Prostate gland (tissue), 2 donors: Measurements from ENCODE around the gene LCTL. TPM values are rescaled to one million over a fixed set of nuclear protein-coding genes. Genes with fewer than 3 reads are reported as not detected.

Experiments used
- DNase-seq: peaks from one replicate; pipeline ENCODE4 v3.0.0-alpha.2; 2019; ENCODE audit warnings: low spot score
- H3K27ac ChIP-seq, 2 donors: fragments of 200-600 bp; sonication (generic); 2 replicates each; pipeline ENCODE4 v1.5.1; 2017 to 2019
- H3K27me3 ChIP-seq: fragments of 200-600 bp; sonication (generic); replicated peaks from 2 replicates; pipeline ENCODE4 v1.5.1; 2019; ENCODE audit not compliant: insufficient read depth
- H3K36me3 ChIP-seq, 2 donors: fragments of 200-600 bp; sonication (generic); 1 replicate in 1 of 2; 2 replicates in 1 of 2; pipeline versions ENCODE4 v1.5.1 to v1.8.1; 2017 to 2019
- H3K4me1 ChIP-seq: fragments of 200-600 bp; sonication (generic); replicated peaks from 2 replicates; pipeline ENCODE4 v1.5.1; 2019
- H3K4me3 ChIP-seq, 2 donors: fragments of 200-600 bp; sonication (generic); 2 replicates each; pipeline ENCODE4 v1.5.1; 2017 to 2019
- H3K9me3 ChIP-seq: fragments of 200-600 bp; sonication (generic); 2 replicates; pipeline ENCODE4 v1.5.1; 2017
- CTCF ChIP-seq, 4 experiments: fragments of 200-600 bp in 2 of 4; fragments of 450-650 bp in 2 of 4; sonication (generic) in 2 of 4; IDR thresholded peaks; 1 replicate in 3 of 4; 2 replicates in 1 of 4; pipeline ENCODE4 v1.5.1; 2016 to 2019; ENCODE audit warnings: antibody characterized with exemption in 4 of 4, mild to moderate bottlenecking in 2 of 4, moderate library complexity in 2 of 4
- POLR2A ChIP-seq: fragments of 450-650 bp; IDR thresholded peaks from one replicate; pipeline ENCODE4 v1.6.1; 2016; ENCODE audit warnings: antibody characterized with exemption, mild to moderate bottlenecking
- POLR2AphosphoS5 ChIP-seq: sonication (generic); formaldehyde crosslinking; IDR thresholded peaks from one replicate; pipeline ENCODE4 v1.6.1; 2017; ENCODE audit warnings: antibody characterized with exemption
- WGBS: methylation state at CpG from one replicate; pipeline ENCODE4 v1.1.5; 2018; 5-methylcytosine and 5-hydroxymethylcytosine counted together
- intact Hi-C: fragments of 100-400 bp; cut with DNase I; formaldehyde crosslinking; loops from one replicate; pipeline ENCODE4 v1.14.2; 2022
- total RNA-seq, 2 donors: library from RNA; depleted of rRNA; stranded (reverse); fragments of >200 nt; gene quantifications; one replicate each; pipeline ENCODE4 v1.1.0, GENCODE V29; 2016

LCTL gene
- total RNA-seq, 2 donors from 2014 or later = not detected

DNA sequence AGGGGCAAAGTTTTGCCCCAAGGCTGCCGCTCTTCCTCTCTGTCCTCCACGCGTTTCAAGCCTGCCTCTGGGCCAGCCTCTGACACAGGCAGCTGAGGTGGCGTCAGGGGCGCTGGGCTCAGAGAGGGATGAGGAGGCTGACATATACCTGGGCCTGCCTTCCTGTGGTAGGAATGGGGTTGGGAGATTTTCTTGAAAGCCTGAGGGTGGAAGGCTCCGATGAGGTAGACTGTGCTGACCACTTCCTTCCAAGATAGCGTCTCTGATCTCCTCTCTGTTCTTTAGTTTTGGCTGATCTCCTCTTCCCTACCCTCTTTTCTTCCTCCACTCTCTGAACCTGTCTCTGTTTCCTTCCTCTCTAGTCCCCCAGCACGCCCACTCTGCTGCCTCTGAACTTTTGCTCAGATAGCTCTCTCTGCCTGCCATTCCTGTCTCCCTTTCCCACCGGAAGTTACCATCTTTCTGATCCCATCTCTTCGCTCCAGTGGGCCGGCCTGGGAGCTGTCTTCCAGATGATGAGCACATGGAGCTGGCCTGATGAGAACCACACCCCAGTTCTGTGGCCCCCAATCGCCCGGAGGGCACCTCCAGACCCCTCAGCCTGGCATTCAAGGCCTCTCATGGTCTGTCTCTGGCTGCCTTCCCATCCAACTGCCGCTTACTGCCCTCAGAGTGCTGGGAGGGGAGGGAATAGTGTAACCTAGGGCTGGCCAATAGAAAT is 32.5 kb upstream of the LCTL start:
- H3K4me3 ChIP-seq = no peak overlapping the region
- WGBS = 80% methylated on average over 14 of the region's 14 CpGs
- DNase-seq = no peak
- H3K9me3 ChIP-seq = no peaks in the 10 kb centered on the region
- TF ChIP-seq POLR2A (no peak), POLR2AphosphoS5 (no peak), CTCF (IDR thresholded peaks at IDR 0.05) (no peak)
- H3K36me3 ChIP-seq = no peaks in the 10 kb centered on the region
- H3K27ac ChIP-seq = no peak overlapping the region
- no peaks in the 10 kb centered on the region for H3K27me3 ChIP-seq
- intact Hi-C loops = no loop called here
- no peaks in the 10 kb centered on the region for H3K4me1 ChIP-seq

GRCh38 chr15:66595931-66596545 is 30.2 kb upstream of the LCTL start:
- intact Hi-C loops = no loop called here
- WGBS = 78% methylated on average over 8 of the region's 8 CpGs
- Histone ChIP-seq H3K4me3 (no peak overlapping the region), H3K4me1 (no peaks in the 10 kb centered on the region), H3K27ac (no peak overlapping the region), H3K9me3 (no peaks in the 10 kb centered on the region), H3K27me3 (no peaks in the 10 kb centered on the region), H3K36me3 (no peaks in the 10 kb centered on the region)
- DNase-seq = no peak
- TF ChIP-seq POLR2A (no peak), CTCF (IDR thresholded peaks at IDR 0.05) (no peak), POLR2AphosphoS5 (no peak)

GRCh38 chr15:66595332-66595731 is 29.5 kb upstream of the LCTL start:
- TF ChIP-seq CTCF (IDR thresholded peaks at IDR 0.05) (no peak), POLR2A (no peak), POLR2AphosphoS5 (no peak)
- H3K27ac ChIP-seq = no peak overlapping the region
- DNase-seq = no peak

DNA sequence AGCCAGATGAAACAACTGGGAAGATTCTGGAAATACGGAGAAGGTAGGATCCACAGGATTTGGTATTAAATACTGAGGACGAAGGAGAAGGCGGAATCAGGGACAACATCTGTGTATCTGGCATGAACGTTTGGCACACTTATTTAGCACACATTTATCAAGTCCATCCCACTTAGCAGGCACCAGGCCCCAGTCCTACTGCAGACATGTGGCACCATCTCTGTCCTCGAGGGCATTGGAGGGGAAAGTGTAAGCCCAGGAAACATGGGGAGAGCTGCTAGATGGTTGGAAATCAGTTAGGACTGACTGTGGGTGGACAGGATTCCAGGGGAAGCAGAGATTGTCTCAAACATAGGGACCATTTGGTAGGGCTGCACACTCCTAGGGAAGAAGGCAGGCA is 29.0 kb upstream of the LCTL start:
- H3K9me3 ChIP-seq = no peaks in the 10 kb centered on the region
- H3K27ac ChIP-seq = no peak overlapping the region
- no peaks in the 10 kb centered on the region for H3K4me1 ChIP-seq
- DNase-seq = no peak
- H3K36me3 ChIP-seq = no peaks in the 10 kb centered on the region
- H3K27me3 ChIP-seq = no peaks in the 10 kb centered on the region
- H3K4me3 ChIP-seq = no peak overlapping the region
- no peak for TF ChIP-seq POLR2AphosphoS5
- no peak for TF ChIP-seq POLR2A
- no peak for TF ChIP-seq CTCF (IDR thresholded peaks at IDR 0.05)
- intact Hi-C loops = no loop called here
- 80% methylated on average over 5 of the region's 5 CpGs for WGBS

More at GRCh38 chr15:66595332-66595731, 29.5 kb upstream of the LCTL start:
- H3K9me3 ChIP-seq = no peaks in the 10 kb centered on the region
- H3K36me3 ChIP-seq = no peaks in the 10 kb centered on the region
- H3K4me1 ChIP-seq = no peaks in the 10 kb centered on the region
- H3K4me3 ChIP-seq = no peak overlapping the region
- intact Hi-C loops = no loop called here
- H3K27me3 ChIP-seq = no peaks in the 10 kb centered on the region

DNA sequence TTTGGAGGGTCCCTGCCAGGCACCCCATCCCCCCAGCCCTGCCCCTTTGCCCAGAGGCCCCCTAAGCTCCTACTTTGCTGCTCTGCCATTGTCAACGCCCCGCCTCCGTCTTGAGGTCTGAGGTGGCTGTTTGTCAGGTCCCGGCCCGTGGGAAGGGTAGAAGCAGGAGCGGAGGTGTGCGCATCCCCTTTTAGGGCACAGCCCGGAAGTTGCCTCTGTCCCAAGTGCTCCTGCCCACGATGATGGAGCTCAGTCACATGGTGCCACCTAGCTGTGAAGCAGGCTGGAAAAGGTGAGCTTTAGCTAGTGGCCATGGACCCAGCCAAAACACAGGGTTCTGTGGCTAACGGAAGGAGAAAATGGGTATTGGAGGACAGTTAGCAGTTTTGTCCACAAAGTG is 28.5 kb upstream of the LCTL start:
- no peak for TF ChIP-seq POLR2A
- TF ChIP-seq CTCF (IDR thresholded peaks at IDR 0.05) = no peak
- TF ChIP-seq POLR2AphosphoS5 = no peak
- H3K27ac ChIP-seq = no peak overlapping the region
- WGBS = 83% methylated on average over 10 of the region's 10 CpGs
- no peak overlapping the region for H3K4me3 ChIP-seq
- H3K4me1 ChIP-seq = no peaks in the 10 kb centered on the region
- intact Hi-C loops = no loop called here
- no peaks in the 10 kb centered on the region for H3K9me3 ChIP-seq
- DNase-seq = no peak
- no peaks in the 10 kb centered on the region for H3K36me3 ChIP-seq
- no peaks in the 10 kb centered on the region for H3K27me3 ChIP-seq
